MCF 10A (cell line): ENCODE data around the gene ACER3. TPM values are rescaled to one million over a fixed set of nuclear protein-coding genes. Genes with fewer than 3 reads are reported as not detected.

Source experiments
- BruUV-seq: library from RNA; stranded (reverse); fragments of 400-500 nt; replicated peaks from 2 replicates; lab custom pipeline; 2021; lab: Mats Ljungman, UMichigan
- CTCF ChIA-PET: fragments of 300-600 bp; sonication (Branson Sonifier 250); formaldehyde crosslinking; extraction: SDS; loops from one replicate; lab custom pipeline; 2021; ENCODE audit warnings: antibody characterized with exemption, inconsistent platforms; lab: Yijun Ruan, JAX
- POLR2A ChIA-PET: fragments of 300-600, 350-650 bp; sonication (Branson Sonifier 250); formaldehyde crosslinking; extraction: SDS; loops from one replicate; lab custom pipeline; 2020; ENCODE audit warnings: antibody characterized with exemption, inconsistent platforms; lab: Yijun Ruan, JAX
- DNase-seq: peaks from one replicate; pipeline ENCODE4 v3.0.0-alpha.2; 2018; ENCODE audit not compliant: unreplicated experiment
- H3K27ac Mint-ChIP-seq: one replicate; pipeline ENCODE4 v1.8.0; 2022; ENCODE audit warnings: mild to moderate bottlenecking, low read depth, mixed read lengths; ENCODE audit not compliant: unreplicated experiment
- H3K27me3 Mint-ChIP-seq: one replicate; pipeline ENCODE4 v1.8.0; 2022; ENCODE audit warnings: mixed read lengths; ENCODE audit not compliant: insufficient read depth, unreplicated experiment
- H3K36me3 Mint-ChIP-seq: one replicate; pipeline ENCODE4 v1.8.0; 2022; ENCODE audit warnings: mild to moderate bottlenecking, moderate library complexity, mixed read lengths; ENCODE audit not compliant: insufficient read depth, unreplicated experiment
- H3K4me1 Mint-ChIP-seq: one replicate; pipeline ENCODE4 v1.8.0; 2022; ENCODE audit warnings: mixed read lengths; ENCODE audit not compliant: insufficient read depth, unreplicated experiment
- H3K4me3 Mint-ChIP-seq: one replicate; pipeline ENCODE4 v1.8.0; 2022; ENCODE audit warnings: mild to moderate bottlenecking, moderate library complexity, mixed read lengths; ENCODE audit not compliant: unreplicated experiment
- H3K9me3 Mint-ChIP-seq: one replicate; pipeline ENCODE4 v1.8.0; 2022; ENCODE audit warnings: mixed read lengths; ENCODE audit not compliant: unreplicated experiment
- CTCF ChIP-seq: fragments of 200-600 bp; IDR thresholded peaks from one replicate; pipeline ENCODE4 v1.8.0; 2022; ENCODE audit warnings: antibody characterized with exemption, mild to moderate bottlenecking; ENCODE audit not compliant: unreplicated experiment
- intact Hi-C: fragments of 100-400 bp; cut with micrococcal nuclease; formaldehyde crosslinking; loops from 2 replicates; pipeline ENCODE4 v1.14.1; 2022
- total RNA-seq: library from RNA; stranded (reverse); gene quantifications from 2 replicates; pipeline ENCODE4 v1.2.3, GENCODE V29; 2022

ACER3 gene
- total RNA-seq, 1 experiment from 2014 or later = 12.7 TPM

- H3K36me3 Mint-ChIP-seq = no peaks in the 10 kb centered on the region
- no TSS peak for BruUV-seq
- TF ChIP-seq CTCF = no peak
- intact Hi-C loops = no loop called here
- no peak overlapping the region for H3K4me3 Mint-ChIP-seq
- H3K9me3 Mint-ChIP-seq = no peaks in the 10 kb centered on the region
- ChIA-PET POLR2A (interaction anchor here (1.2 kb wide), 1 partner anchor 59 kb away, joined by 3 read pairs; no protein-coding TSS in a partner anchor), CTCF (interaction anchor here (1.0 to 1.6 kb wide), 2 partner anchors 88 to 89 kb away, joined by 4 to 5 read pairs; no protein-coding TSS in a partner anchor)
- DNase-seq = peak; percentile 89
- no peaks in the 10 kb centered on the region for H3K27me3 Mint-ChIP-seq
- H3K27ac Mint-ChIP-seq = no peak overlapping the region
- peaks cover 11% of the 10 kb centered on the region for H3K4me1 Mint-ChIP-seq
Measured at GRCh38 chr11:76830639-76831327, 29.9 kb upstream of the ACER3 start.

- CTCF ChIA-PET = interaction anchor here (0.6 to 1.6 kb wide), 3 partner anchors 19 to 88 kb away, joined by 4 to 5 read pairs (median 5); no protein-coding TSS in a partner anchor
Measured at GRCh38 chr11:76831686-76832310, 28.9 kb upstream of the ACER3 start.

GRCh38 chr11:76832361-76832760 lies 28.4 kb upstream of the ACER3 start:
- intact Hi-C loops = no loop called here
- CTCF ChIA-PET = interaction anchor here (0.6 kb wide), 1 partner anchor 20 kb away, joined by 5 read pairs; no protein-coding TSS in a partner anchor
- H3K9me3 Mint-ChIP-seq = no peaks in the 10 kb centered on the region

More at GRCh38 chr11:76831686-76832310, 28.9 kb upstream of the ACER3 start:
- no peak for TF ChIP-seq CTCF
- no peak for DNase-seq
- Mint-ChIP-seq H3K4me3 (no peak overlapping the region), H3K4me1 (peaks cover 7% of the 10 kb centered on the region), H3K27me3 (no peaks in the 10 kb centered on the region), H3K27ac (no peak overlapping the region), H3K36me3 (no peaks in the 10 kb centered on the region), H3K9me3 (no peaks in the 10 kb centered on the region)
- BruUV-seq = no TSS peak
- POLR2A ChIA-PET = interaction anchor here (0.6 to 1.2 kb wide), 3 partner anchors 41 to 61 kb away, joined by 3 to 4 read pairs (median 3); no protein-coding TSS in a partner anchor
- intact Hi-C loops = no loop called here

More at GRCh38 chr11:76832361-76832760, 28.4 kb upstream of the ACER3 start:
- H3K4me1 Mint-ChIP-seq = peaks cover 7% of the 10 kb centered on the region
- BruUV-seq = no TSS peak
- POLR2A ChIA-PET = interaction anchor here (0.6 kb wide), 1 partner anchor 41 kb away, joined by 3 read pairs; no protein-coding TSS in a partner anchor
- no peaks in the 10 kb centered on the region for H3K36me3 Mint-ChIP-seq
- TF ChIP-seq CTCF = no peak
- H3K27me3 Mint-ChIP-seq = no peaks in the 10 kb centered on the region
- no peak overlapping the region for H3K27ac Mint-ChIP-seq
- no peak for DNase-seq
- H3K4me3 Mint-ChIP-seq = no peak overlapping the region
